NCI-H2196 treated with DMSO at 0.1 percent for 48 hours (cell line): Measurements from ENCODE around the gene UBXN11.

ENCODE experiments used
- DNase-seq: peaks from one replicate; lab custom pipeline; 2025; ENCODE audit not compliant: unreplicated experiment; lab: John Stamatoyannopoulos, UW

UBXN11 gene

GRCh38 chr1:26274801-26275425 lies 31.5 kb downstream of the UBXN11 start:
- DNase-seq, result no peak

- DNase-seq, result no peak
Measured at GRCh38 chr1:26269198-26269550, 37.3 kb downstream of the UBXN11 start.

- no peak for DNase-seq
Measured at GRCh38 chr1:26268290-26269197, 37.9 kb downstream of the UBXN11 start.

GRCh38 chr1:26265405-26265804 lies 41.0 kb downstream of the UBXN11 start:
- no peak for DNase-seq

GRCh38 chr1:26263212-26263611 lies 43.2 kb downstream of the UBXN11 start:
- DNase-seq, result no peak

GRCh38 chr1:26259578-26259977 lies 46.9 kb downstream of the UBXN11 start:
- no peak for DNase-seq

GRCh38 chr1:26259005-26259404 lies 47.4 kb downstream of the UBXN11 start:
- DNase-seq, result no peak

- DNase-seq, result no peak
Measured at GRCh38 chr1:26257222-26257621, 49.2 kb downstream of the UBXN11 start.

- DNase-seq, result no peak
Measured at GRCh38 chr1:26254404-26254803, 52.0 kb downstream of the UBXN11 start.

- no peak for DNase-seq
Measured at GRCh38 chr1:26252718-26253117, 53.7 kb downstream of the UBXN11 start.

GRCh38 chr1:26239936-26240335 lies 66.5 kb downstream of the UBXN11 start:
- no peak for DNase-seq

GRCh38 chr1:26237230-26237966 lies 69.0 kb downstream of the UBXN11 start:
- DNase-seq, result no peak

- no peak for DNase-seq
Measured at GRCh38 chr1:26234644-26235370, 71.6 kb downstream of the UBXN11 start.

- DNase-seq, result peak; percentile 98
Measured at GRCh38 chr1:26233903-26234643, 72.4 kb downstream of the UBXN11 start, which contains the start of gene CEP85. TSS of gene CEP85 (plus strand) at chr1:26234200. CDS start at chr1:26239784, 5,584 bp downstream.
